ENCODE data around the gene ENPP3.
"Not testable (repeated sequence)": the region's sequence is repeated elsewhere in the genome, so short reads cannot be mapped to it uniquely, and the experiment has no call there.

The ENPP3 gene

DNA sequence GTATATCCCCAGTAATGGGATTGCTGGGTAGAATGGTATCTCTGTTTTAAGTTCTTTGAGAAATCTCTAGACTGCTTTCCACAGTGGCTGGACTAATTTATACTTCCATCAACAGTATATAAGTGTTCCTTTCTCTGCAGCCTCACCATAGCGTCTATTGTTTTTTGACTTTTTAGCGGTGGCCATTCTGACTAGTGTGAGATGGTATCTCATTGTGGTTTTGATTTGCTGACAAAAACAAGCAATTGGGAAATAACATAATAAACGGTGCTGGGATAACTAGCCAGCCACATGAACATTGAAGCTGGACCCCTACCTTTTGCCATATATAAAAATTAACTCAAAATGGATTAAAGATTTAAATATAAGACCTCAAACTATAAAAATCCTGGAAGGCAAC lies 49.9 kb downstream of the ENPP3 start:
- DNase-seq (ENCODE audit: low spot score), result no peak

- DNase-seq (ENCODE audit: low spot score), result no peak
These were observed 51.2 kb downstream of the ENPP3 start for GRCh38 chr6:131688286-131688685.

DNA sequence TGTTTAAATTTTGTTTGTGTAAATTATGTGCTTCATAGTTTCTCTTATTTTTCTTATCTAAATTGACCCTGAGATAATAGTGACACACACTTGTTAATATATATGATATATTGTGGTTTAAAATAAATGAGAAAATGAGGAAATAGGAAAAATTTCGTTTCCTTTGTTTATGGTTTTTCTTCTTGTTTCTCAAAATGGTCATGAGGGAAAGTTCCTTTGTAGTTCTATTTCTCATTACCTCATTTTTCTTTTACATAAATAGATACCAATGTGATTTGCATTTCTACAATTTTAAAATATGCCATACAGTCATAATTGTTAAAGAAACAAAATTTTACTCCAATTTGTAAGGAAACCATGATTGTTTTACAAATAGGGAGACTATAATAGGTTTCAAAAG lies 54.9 kb downstream of the ENPP3 start:
- no peak for DNase-seq (ENCODE audit: low spot score)

GRCh38 chr6:131692589-131692988 lies 55.5 kb downstream of the ENPP3 start:
- no peak for DNase-seq (ENCODE audit: low spot score)

DNA sequence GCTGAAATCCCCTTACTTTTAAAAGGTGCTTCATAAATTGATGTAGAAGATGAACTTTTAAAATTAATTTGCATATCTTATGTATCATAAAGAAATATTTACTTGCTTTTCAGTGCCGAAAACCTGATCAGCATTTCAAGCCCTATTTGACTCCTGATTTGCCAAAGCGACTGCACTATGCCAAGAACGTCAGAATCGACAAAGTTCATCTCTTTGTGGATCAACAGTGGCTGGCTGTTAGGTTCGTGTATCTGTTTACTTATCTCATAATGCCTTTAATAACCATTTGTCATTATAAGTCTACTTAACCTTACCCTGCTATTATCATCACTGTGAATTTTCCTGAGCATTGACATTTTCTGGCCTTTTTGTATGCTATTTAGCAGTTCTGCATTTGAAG lies 56.3 kb downstream of the ENPP3 start:
- no peak for DNase-seq (ENCODE audit: low spot score)

DNA sequence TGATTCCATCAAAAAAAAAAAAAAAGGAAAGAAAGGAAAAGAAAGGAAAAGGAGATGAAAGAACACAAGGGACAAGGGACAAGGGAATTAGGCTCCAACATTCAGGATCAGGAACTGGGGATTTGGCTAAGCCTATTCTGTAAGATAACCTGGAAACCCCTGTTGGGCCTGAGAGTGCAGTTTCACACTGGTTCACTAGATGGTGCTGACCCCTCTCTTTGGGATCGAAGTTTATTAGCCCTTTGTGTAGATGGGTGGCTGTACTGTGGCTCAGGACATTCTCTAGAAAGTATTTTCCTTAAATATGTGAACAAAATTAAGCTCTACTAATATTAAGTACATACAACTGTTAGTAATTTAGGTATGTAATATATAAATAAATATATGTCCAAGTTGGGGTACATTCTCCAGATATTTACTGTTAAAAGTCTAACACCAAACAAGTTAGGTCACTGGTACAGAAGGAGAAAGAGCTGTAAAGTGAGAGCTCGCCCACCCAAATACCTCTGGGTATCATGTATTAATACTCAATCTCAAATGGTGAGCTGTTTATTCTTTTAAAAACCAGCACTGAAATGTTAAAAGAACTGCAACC lies 57.8 kb downstream of the ENPP3 start:
- DNase-seq (ENCODE audit: low spot score), result peak; percentile 79

GRCh38 chr6:131696956-131697355 lies 59.9 kb downstream of the ENPP3 start:
- DNase-seq (ENCODE audit: low spot score), result no peak

DNA sequence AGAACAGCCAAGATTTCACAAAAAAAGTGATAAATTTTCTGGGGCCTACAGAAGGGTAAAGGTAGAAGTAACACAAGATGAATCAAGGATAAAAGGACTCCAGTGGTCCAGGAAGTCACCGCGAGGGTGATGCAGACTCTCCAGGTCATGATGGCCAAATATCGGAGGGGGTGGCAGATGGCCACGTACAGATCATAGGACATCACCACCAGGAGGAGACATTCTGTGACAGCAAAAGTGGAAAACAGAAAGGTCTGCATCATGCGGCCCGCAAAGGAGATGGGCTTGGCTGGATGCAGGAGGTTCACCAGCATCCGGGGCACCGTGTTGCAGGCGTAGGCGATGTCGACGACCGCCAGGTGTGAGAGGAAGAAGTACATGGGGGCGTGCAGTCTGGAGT lies 63.7 kb downstream of the ENPP3 start:
- not testable (repeated sequence) for DNase-seq (ENCODE audit: low spot score)

- not testable (repeated sequence) for DNase-seq (ENCODE audit: low spot score)
These were observed 66.8 kb downstream of the ENPP3 start for GRCh38 chr6:131703905-131704304.

DNA sequence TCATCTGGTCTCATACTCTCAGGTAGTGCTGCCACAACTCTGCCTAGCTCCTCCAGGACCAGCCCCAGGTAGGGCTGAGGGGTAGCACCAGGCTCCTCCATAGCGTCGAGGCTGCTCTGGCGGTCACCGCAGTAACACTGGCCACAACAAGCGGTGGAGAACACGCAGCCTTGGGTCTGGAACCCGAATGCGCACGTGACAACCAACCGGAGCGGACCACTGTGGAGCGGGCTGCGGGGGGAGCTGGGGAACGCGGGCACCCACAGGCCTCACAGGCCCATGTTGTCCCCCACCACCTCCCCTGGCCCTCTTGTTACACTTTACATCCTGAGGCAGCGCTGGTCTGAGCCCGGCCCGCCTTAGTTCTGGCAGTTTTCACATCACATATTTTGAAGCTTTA lies 73.8 kb downstream of the ENPP3 start, which contains the start of gene CTAGE9:
TSS of gene CTAGE9 (minus strand) at position 101 of the 400 bp plus-strand sequence. CDS start at position 101, 0 bp downstream.
- not testable (repeated sequence) for DNase-seq (ENCODE audit: low spot score)

DNA sequence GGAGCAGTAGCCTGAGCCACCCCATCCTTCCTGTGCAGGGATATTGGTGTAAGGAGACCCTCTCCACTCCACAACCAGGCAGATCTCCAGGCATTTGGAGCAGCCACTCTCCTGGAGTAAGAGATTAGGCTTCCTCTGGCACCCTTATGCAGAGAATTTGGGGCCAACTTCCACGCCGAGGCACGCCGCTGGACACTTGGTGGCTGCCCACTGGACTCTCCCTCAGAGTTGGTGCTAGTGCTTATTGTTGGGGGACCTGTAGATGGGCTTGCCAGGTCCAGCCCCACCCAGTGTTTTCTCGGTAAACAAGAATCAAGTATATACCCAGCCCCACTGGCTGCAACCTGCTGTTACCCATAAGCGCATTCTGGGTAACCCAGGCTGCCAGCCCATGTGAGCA lies 78.5 kb downstream of the ENPP3 start:
- not testable (repeated sequence) for DNase-seq (ENCODE audit: low spot score)

- DNase-seq (ENCODE audit: low spot score), result no peak
These were observed 80.9 kb downstream of the ENPP3 start for GRCh38 chr6:131717836-131718542.

- DNase-seq (ENCODE audit: low spot score), result no peak
These were observed 84.1 kb downstream of the ENPP3 start for GRCh38 chr6:131721161-131721560.

DNA sequence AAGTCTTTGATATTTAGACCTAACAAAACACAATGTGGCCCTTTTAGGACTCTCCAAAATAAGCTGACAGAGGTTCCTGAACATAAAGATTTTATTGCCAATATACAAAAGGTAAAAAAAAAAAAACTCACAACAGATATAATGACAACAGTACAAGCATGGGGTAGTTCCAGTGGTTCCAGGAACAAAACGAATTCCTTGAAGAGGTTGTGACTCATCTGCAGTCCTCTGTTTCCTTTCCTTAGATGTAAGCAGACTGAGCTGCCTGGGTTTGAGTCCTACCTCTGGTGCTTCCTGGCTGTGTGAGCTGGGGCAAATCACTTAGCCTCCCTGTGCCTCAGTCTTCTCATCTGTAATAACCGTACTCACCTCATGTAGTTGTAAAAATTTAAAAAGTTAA lies 87.0 kb downstream of the ENPP3 start:
- DNase-seq (ENCODE audit: low spot score), result no peak

DNA sequence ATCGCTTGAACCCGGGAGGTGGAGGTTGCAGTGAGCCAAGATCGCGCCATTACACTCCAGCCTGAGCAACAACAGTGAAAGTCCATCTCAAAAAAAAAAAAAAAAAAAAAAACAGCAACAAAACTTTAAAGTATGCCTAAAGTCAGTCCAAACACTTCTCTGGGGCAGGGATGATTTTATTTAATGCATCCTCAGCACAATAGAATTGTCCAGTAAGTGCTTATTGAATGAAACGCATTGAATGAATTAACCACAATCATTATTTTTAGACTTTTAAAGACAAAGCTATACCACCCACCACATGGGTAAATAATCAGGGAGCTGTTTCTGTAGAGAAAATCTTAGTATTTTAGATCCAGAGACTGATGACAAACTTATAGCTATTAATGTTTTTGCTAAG lies 90.4 kb downstream of the ENPP3 start:
- no peak for DNase-seq (ENCODE audit: low spot score)

DNA sequence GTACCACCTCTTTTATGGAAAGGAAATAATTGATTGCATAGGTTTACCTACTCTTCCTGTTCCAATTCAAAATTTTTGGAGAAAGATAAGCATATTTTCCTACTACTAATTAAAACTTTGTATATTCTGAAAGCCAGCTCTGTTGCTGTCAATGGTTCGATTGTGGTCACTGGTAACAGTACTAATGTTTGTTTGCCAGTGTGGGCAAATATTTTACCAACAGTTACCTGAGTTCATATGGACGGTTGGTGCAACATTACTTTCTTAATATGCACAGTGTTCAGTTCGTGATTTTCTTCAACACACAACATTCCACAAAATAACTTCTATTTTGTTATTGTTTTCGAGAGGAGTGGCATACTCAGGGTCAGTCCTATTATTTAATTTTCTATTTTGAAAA lies 90.8 kb downstream of the ENPP3 start:
- no peak for DNase-seq (ENCODE audit: low spot score)

DNA sequence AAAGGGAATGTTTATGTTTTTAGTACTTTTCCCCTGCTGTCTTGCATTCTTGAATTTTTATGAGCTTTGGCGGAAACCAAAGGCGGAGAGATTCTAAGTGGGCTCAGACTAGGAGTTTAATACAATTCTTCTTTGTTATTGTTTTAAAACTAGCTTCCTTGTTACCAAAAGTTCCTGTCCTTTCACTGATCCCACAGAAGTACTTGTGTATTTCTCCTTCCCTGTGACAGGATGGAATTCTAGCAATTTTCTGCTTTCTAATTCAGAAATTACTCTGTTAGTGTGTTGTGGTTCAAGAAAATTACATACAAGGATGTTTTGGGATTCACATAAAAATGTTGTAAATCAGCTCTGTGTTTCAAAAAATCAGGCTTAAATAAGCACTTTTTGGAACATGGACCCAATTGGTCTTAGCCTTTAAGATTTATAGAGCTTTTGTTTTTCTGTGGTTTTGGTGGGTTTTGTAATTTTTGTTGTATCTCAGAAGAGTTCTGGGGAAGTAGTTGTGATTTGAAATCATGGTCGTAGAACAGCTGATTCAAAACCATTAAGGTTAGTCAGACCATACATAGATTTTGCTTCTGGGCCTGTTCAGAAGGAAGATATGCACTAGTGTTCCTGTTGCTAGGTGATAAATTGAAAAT lies 91.3 kb downstream of the ENPP3 start:
- DNase-seq (ENCODE audit: low spot score), result no peak

GRCh38 chr6:131729550-131729949 lies 92.4 kb downstream of the ENPP3 start:
- DNase-seq (ENCODE audit: low spot score), result no peak

- DNase-seq (ENCODE audit: low spot score), result no peak
These were observed 93.2 kb downstream of the ENPP3 start for GRCh38 chr6:131730264-131730663.

GRCh38 chr6:131731224-131731623 lies 94.1 kb downstream of the ENPP3 start:
- no peak for DNase-seq (ENCODE audit: low spot score)

- DNase-seq (ENCODE audit: low spot score), result no peak
These were observed 96.4 kb downstream of the ENPP3 start for GRCh38 chr6:131733376-131734016.

- DNase-seq (ENCODE audit: low spot score), result no peak
These were observed 99.0 kb downstream of the ENPP3 start for GRCh38 chr6:131736003-131736596.
